ENCODE measurements around the gene MCM6.

- TF ChIP-seq CTCF (conservative IDR thresholded peaks at IDR 0.05; ENCODE audit: low read length) (no peak), EZH2phosphoT487 (IDR thresholded peaks at IDR 0.05; ENCODE audit: borderline replicate concordance) (no peak)
Measured at GRCh38 chr2:135825550-135826176, 50.6 kb downstream of the MCM6 start.
